HG03095 (cell line): ENCODE measurements around the gene HOXA5.

ENCODE experiments used
- ATAC-seq: cut with Tn5 transposase; IDR thresholded peaks from one replicate; pipeline ENCODE4 v1.9.1; 2021; ENCODE audit warnings: moderate library complexity; ENCODE audit not compliant: unreplicated experiment

HOXA5 gene

DNA sequence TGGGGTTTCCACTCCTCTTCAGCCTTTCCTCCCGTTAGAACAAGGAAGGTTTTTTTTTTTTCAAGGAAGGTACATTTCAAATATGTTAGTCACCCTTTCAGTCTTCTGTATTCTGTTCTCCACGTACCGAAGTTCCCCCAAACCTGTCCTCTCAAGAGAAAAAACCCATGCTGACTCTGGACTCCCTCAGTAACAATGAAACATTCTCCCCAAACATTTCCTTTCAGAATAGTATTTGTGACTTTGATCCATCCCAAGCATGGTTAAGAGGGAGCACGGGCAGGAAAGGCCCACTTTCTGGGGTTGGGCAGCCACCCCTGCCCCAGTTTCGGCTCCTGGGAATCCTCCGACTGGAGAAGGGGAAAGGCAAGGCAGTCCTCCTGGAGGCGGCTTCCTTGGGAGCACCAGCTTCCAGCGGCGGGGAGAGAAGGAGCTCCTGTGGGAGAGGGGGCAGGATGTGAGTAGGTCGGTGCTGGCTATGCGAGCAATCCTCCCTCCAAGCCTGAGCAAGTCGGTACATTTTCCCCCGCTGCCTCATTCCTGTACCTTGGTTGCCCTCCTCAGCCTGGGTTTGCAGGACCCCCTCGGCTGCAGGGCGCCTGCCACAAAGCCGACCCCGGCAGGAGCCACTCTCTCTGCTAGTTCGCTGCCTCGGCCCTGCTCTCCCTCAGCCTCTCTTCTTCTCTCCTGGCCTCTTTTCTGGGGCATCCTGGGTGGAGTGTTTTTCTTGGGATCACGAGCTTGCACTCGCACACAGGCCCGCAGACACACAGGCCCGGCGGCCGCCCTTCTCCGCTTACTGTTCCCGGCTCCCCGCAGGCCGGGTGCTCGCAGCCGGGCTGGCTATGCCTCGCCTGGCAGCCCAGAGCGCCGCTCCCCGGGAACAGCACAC, 45.5 kb downstream of the HOXA5 start:
- no peak for ATAC-seq

GRCh38 chr7:27096768-27097514, 46.5 kb downstream of the HOXA5 start:
- no peak for ATAC-seq

GRCh38 chr7:27095897-27096767, 47.3 kb downstream of the HOXA5 start, which contains the start of gene HOXA1:
TSS of gene HOXA1 (minus strand) at chr7:27096000. CDS start at chr7:27095912, 88 bp downstream.
- ATAC-seq = peak; percentile 82

DNA sequence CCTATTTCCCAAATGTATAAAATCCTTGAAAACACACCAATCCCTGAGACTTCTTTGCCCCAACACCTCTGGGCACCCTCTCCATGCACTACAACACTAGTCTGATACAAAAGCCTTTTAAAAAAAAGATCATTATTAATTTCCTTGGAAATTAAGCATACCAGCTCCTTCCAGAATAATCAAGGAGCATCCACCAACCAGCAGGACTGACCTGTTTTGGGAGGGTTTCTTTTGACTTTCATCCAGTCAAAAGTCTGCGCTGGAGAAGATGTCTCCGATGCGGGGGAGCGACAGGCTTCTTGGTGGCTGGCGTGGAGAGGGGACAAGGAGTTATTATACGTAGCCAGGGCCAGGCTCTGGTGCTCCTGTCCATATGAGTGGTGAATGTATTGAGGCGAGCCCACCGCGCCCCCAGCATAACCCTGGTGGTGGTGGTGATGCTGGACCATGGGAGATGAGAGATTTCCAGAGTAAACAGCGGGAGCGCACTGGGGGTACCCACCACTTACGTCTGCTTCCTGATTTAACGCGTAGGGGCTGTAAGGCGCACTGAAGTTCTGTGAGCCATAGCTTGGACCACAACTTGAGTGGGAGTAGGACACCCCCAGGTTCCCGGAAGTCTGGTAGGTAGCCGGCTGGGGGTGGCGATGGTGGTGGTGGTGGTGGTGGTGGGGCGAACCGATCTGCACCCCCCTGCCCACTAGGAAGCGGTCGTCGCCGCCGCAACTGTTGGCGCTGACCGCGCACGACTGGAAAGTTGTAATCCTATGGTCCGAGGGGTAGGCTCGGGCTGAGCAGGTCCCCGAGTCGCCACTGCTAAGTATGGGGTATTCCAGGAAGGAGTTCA, 48.2 kb downstream of the HOXA5 start:
- no peak for ATAC-seq

DNA sequence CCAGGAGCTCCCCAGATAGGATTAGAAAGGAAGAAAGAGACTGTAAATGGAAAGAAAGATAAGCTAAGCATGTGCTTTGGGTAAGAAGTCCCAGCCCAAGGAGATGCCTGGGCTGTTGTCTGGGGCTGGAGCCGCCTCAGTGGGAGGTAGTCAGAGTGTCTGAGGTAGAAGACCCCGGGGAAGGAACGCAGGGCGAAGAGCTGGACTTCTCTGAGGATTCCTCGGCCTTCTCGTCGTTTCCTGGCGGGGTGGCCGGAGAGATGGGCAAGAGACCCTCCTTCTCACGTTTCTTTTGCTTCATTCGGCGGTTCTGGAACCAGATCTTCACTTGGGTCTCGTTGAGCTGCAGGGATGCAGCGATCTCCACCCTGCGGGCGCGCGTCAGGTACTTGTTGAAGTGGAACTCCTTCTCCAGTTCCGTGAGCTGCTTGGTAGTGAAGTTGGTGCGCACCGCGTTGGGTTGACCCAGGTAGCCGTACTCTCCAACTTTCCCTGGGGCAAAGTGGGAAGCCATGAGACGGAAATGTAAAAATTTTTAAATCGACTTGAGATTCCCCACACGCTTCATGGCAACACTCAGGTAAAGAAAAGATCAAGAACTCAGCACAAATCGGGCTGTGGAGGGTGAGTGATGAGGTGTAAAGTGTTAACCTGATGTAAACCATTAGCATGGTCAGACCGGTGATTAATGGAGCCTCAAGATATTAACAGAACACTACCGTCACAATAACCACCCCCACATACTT, 49.0 kb downstream of the HOXA5 start:
- ATAC-seq = no peak

DNA sequence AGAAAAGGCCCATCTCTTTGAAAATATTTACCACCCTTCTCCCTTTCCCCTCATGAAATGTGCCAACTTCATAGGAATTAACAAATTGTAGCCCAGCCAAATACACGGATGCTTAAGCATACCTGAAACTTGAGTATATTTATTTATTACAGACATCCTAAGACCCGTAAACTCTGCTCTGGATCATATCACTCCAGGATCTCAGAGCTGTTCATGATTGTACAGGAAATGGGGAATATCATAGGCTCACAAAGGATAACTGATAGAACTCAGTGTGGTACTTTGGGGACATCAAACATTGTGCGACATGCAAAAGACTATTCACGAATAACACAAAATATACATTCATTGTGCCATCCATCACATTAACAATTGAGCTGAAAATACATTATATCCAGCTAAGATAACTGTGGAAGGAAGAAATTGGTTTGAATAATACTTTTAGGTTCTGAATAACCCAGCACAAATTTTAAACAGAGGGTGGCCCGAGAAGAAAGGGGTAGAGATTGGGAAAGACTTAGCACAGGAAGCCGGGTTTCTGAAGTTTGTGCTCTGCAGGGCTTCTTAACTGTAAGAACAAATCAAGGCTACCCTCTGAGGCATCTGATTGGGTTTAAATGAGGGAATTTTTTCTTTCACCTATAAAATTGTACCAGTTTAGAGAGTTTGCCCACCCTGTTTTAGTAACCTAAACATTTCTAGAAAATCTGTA, 50.1 kb downstream of the HOXA5 start:
- no peak for ATAC-seq

- ATAC-seq = no peak
Observed at GRCh38 chr7:27092819-27093110, 50.7 kb downstream of the HOXA5 start.

- no peak for ATAC-seq
Observed at GRCh38 chr7:27091941-27092818, 51.3 kb downstream of the HOXA5 start.

- ATAC-seq = no peak
Observed at GRCh38 chr7:27091105-27091504, 52.4 kb downstream of the HOXA5 start.
